Keratinocyte (primary cell): Measurements from ENCODE around the gene PARN. TPM values are rescaled to one million over a fixed set of nuclear protein-coding genes. Genes with fewer than 3 reads are reported as not detected.

ENCODE experiments used
- DNase-seq: peaks from one replicate; pipeline ENCODE4 v3.0.0-alpha.2; 2011; ENCODE audit warnings: low read depth, missing footprints, low spot score
- FAIRE-seq: peaks from 2 replicates; lab custom pipeline; 2011; peaks lifted over from hg19 to GRCh38; lab: Jason Lieb, UNC
- H2AFZ ChIP-seq: 2 replicates; pipeline ENCODE4 v1.6.0; 2012; ENCODE audit warnings: low read length, control low read depth, inconsistent platforms; ENCODE audit not compliant: control insufficient read depth
- H3K27ac ChIP-seq: 2 replicates; pipeline ENCODE4 v1.5.1; 2011; ENCODE audit warnings: low read length; ENCODE audit not compliant: control insufficient read depth, insufficient read depth
- H3K27me3 ChIP-seq: 3 replicates; pipeline ENCODE4 v1.6.0; 2011; ENCODE audit warnings: low read length; ENCODE audit not compliant: control insufficient read depth, insufficient read depth; ENCODE audit errors: extremely low read depth
- H3K36me3 ChIP-seq, 2 experiments: 2 replicates in 1 of 2; 3 replicates in 1 of 2; pipeline ENCODE4 v1.5.1; 2011; ENCODE audit warnings: low read length in 2 of 2, mild to moderate bottlenecking in 1 of 2; ENCODE audit not compliant: control insufficient read depth in 2 of 2, insufficient read depth in 2 of 2; ENCODE audit errors: extremely low read depth in 1 of 2
- H3K4me1 ChIP-seq: 3 replicates; pipeline ENCODE4 v1.5.1; 2011; ENCODE audit warnings: low read length; ENCODE audit not compliant: control insufficient read depth, insufficient read depth; ENCODE audit errors: extremely low read depth
- H3K4me2 ChIP-seq: 3 replicates; pipeline ENCODE4 v1.6.0; 2011; ENCODE audit warnings: low read depth, low read length; ENCODE audit not compliant: control insufficient read depth, insufficient read depth; ENCODE audit errors: extremely low read depth
- H3K4me3 ChIP-seq, 3 experiments: fragments of 200-600 bp in 1 of 3; sonication (generic) in 1 of 3; 2 replicates in 2 of 3; 3 replicates in 1 of 3; pipeline ENCODE4 v1.5.1; 2011 to 2016; ENCODE audit warnings: low read length in 3 of 3, mild to moderate bottlenecking in 3 of 3, control low read depth in 2 of 3, inconsistent platforms in 1 of 3, low read depth in 1 of 3, mixed read lengths in 1 of 3, mixed run types in 1 of 3, moderate library complexity in 1 of 3; ENCODE audit not compliant: control insufficient read depth in 2 of 3, insufficient read depth in 2 of 3; ENCODE audit errors: extremely low read depth in 1 of 3
- H3K79me2 ChIP-seq: 2 replicates; pipeline ENCODE4 v1.6.0; 2012; ENCODE audit warnings: low read length; ENCODE audit not compliant: control insufficient read depth, insufficient read depth
- H3K9ac ChIP-seq: 3 replicates; pipeline ENCODE4 v1.6.0; 2011; ENCODE audit warnings: low read length; ENCODE audit not compliant: control insufficient read depth, insufficient read depth; ENCODE audit errors: extremely low read depth
- H3K9me1 ChIP-seq: 3 replicates; pipeline ENCODE4 v1.6.0; 2011; ENCODE audit warnings: low read length; ENCODE audit not compliant: control insufficient read depth, insufficient read depth; ENCODE audit errors: extremely low read depth
- H3K9me3 ChIP-seq: 2 replicates; pipeline ENCODE4 v1.5.1; 2012; ENCODE audit warnings: low read depth, low read length; ENCODE audit not compliant: control insufficient read depth
- H4K20me1 ChIP-seq: 3 replicates; pipeline ENCODE4 v1.6.0; 2011; ENCODE audit warnings: low read length; ENCODE audit not compliant: control insufficient read depth, insufficient read depth; ENCODE audit errors: extremely low read depth
- CTCF ChIP-seq, 3 experiments: IDR thresholded peaks in 1 of 3; conservative IDR thresholded peaks in 1 of 3; optimal IDR thresholded peaks in 1 of 3; 2 replicates in 2 of 3; 3 replicates in 1 of 3; pipeline versions ENCODE3 to v1.5.1; 2011; ENCODE audit warnings: low read length in 3 of 3, mild to moderate bottlenecking in 3 of 3, moderate library complexity in 2 of 3, control low read depth in 1 of 3, inconsistent platforms in 1 of 3; ENCODE audit not compliant: insufficient read depth in 2 of 3; ENCODE audit errors: extremely low read depth in 1 of 3
- EZH2 ChIP-seq: IDR thresholded peaks from one replicate; pipeline ENCODE4 v1.6.1; 2012; ENCODE audit warnings: inconsistent platforms, mild to moderate bottlenecking, low read length, moderate library complexity
- dilution Hi-C: fragments of 300-500 bp; cut with MboI; formaldehyde crosslinking; loops from one replicate; pipeline ENCODE4 v1.7.0; 2020; ENCODE audit warnings: low sequenced_read_pairs; ENCODE audit not compliant: extremely low pct_ligation_motif_present
- polyA plus RNA-seq, 5 experiments: library from polyadenylated mRNA; depleted of rRNA in 3 of 5; stranded (reverse) in 3 of 5; stranded (forward) in 1 of 5; unstranded in 1 of 5; fragments of >200 nt; gene quantifications; 1 replicate in 1 of 5; 2 replicates in 3 of 5; 3 replicates in 1 of 5; pipeline versions ENCODE4 v1.2.1 to v1.2.3, GENCODE V29; 2011 to 2012; ENCODE audit warnings: missing spikeins in 2 of 5, low read depth in 1 of 5, low replicate concordance in 1 of 5

Gene PARN
- polyA plus RNA-seq, 1 donor (not counting 4 experiments of a cell fraction or from before 2014, with no cell fraction given) = 40.8 TPM

- no peak overlapping the region for H3K27ac ChIP-seq
- H3K9me1 ChIP-seq = no peaks in the 10 kb centered on the region
- no peak overlapping the region for H3K4me3 ChIP-seq
- dilution Hi-C loops = no loop called here
- H2AFZ ChIP-seq = no peak overlapping the region
- peaks cover 16 to 20% of the 10 kb centered on the region in 2 experiments for H3K36me3 ChIP-seq
- no peaks in the 10 kb centered on the region for H4K20me1 ChIP-seq
- no peak for DNase-seq
- H3K4me2 ChIP-seq = no peak overlapping the region
- FAIRE-seq = no peak
- no peak overlapping the region for H3K9ac ChIP-seq
- no peaks in the 10 kb centered on the region for H3K79me2 ChIP-seq
- H3K9me3 ChIP-seq = no peaks in the 10 kb centered on the region
- no peak for TF ChIP-seq EZH2
- no peak for TF ChIP-seq CTCF (optimal IDR thresholded peaks at IDR 0.05 in 1 of 3, IDR thresholded peaks at IDR 0.05 in 1 of 3, conservative IDR thresholded peaks at IDR 0.05 in 1 of 3; ENCODE audit: extremely low read depth in 1 of 3, insufficient read depth in 2 of 3, low read length in 3 of 3)
- no peaks in the 10 kb centered on the region for H3K4me1 ChIP-seq
- no peaks in the 10 kb centered on the region for H3K27me3 ChIP-seq
Observed at GRCh38 chr16:14616280-14616679, 13.8 kb downstream of the PARN start.

GRCh38 chr16:14613991-14614390 is 16.1 kb downstream of the PARN start:
- no peaks in the 10 kb centered on the region for H4K20me1 ChIP-seq
- H3K4me3 ChIP-seq = no peak overlapping the region
- dilution Hi-C loops = no loop called here
- no peaks in the 10 kb centered on the region for H3K9me3 ChIP-seq
- no peak overlapping the region for H3K4me2 ChIP-seq
- peaks cover 14 to 26% of the 10 kb centered on the region in 2 experiments for H3K36me3 ChIP-seq
- no peak overlapping the region for H3K9ac ChIP-seq
- no peaks in the 10 kb centered on the region for H3K4me1 ChIP-seq
- H3K27me3 ChIP-seq = no peaks in the 10 kb centered on the region
- H3K9me1 ChIP-seq = no peaks in the 10 kb centered on the region
- TF ChIP-seq CTCF (optimal IDR thresholded peaks at IDR 0.05 in 1 of 3, IDR thresholded peaks at IDR 0.05 in 1 of 3, conservative IDR thresholded peaks at IDR 0.05 in 1 of 3; ENCODE audit: extremely low read depth in 1 of 3, insufficient read depth in 2 of 3, low read length in 3 of 3) = no peak
- TF ChIP-seq EZH2 = no peak
- no peak overlapping the region for H3K27ac ChIP-seq
- FAIRE-seq (no peak), DNase-seq (no peak)
- H2AFZ ChIP-seq = no peak overlapping the region
- H3K79me2 ChIP-seq = no peaks in the 10 kb centered on the region
